ENCODE data around the gene PDE1C. TPM values are rescaled to one million over a fixed set of nuclear protein-coding genes. Genes with fewer than 3 reads are reported as not detected.

The PDE1C gene
- polyA plus RNA-seq, 1 of the 3 experiments (the other 2 are of a cell fraction) = 4.6 TPM

DNA sequence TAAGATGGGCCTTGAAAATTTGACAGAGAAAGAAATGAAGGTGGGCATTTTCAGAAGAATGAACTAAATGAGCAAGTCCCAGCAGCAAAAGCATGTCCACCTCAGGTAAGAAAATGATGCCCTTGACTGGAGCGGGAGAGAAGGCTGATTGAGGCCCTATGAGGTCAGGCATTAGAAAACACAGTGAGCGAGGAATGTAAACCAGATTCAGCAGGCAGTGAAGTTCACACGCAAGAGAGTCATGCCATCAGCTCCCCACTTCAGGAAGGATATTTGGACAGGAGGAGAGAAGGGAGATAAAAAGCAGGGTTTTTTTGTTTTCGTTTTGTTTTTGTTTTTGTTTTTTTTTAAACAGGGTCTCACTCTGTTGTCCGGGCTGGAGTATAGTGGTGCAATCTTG, 216.8 kb downstream of the PDE1C start (continued):
- no peak for TF ChIP-seq CHD2 (IDR thresholded peaks at IDR 0.05; ENCODE audit: low read length, partially characterized antibody)
- TF ChIP-seq, protein P1, sequence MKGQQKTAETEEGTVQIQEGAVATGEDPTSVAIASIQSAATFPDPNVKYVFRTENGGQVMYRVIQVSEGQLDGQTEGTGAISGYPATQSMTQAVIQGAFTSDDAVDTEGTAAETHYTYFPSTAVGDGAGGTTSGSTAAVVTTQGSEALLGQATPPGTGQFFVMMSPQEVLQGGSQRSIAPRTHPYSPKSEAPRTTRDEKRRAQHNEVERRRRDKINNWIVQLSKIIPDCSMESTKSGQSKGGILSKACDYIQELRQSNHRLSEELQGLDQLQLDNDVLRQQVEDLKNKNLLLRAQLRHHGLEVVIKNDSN (IDR thresholded peaks at IDR 0.05; ENCODE audit: borderline replicate concordance, low read depth) = no peak
- TF ChIP-seq, protein P2, sequence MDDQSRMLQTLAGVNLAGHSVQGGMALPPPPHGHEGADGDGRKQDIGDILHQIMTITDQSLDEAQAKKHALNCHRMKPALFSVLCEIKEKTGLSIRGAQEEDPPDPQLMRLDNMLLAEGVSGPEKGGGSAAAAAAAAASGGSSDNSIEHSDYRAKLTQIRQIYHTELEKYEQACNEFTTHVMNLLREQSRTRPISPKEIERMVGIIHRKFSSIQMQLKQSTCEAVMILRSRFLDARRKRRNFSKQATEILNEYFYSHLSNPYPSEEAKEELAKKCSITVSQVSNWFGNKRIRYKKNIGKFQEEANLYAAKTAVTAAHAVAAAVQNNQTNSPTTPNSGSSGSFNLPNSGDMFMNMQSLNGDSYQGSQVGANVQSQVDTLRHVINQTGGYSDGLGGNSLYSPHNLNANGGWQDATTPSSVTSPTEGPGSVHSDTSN (IDR thresholded peaks at IDR 0.05) = no peak
- TF ChIP-seq, protein P3, sequence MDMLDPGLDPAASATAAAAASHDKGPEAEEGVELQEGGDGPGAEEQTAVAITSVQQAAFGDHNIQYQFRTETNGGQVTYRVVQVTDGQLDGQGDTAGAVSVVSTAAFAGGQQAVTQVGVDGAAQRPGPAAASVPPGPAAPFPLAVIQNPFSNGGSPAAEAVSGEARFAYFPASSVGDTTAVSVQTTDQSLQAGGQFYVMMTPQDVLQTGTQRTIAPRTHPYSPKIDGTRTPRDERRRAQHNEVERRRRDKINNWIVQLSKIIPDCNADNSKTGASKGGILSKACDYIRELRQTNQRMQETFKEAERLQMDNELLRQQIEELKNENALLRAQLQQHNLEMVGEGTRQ (IDR thresholded peaks at IDR 0.05; ENCODE audit: borderline replicate concordance, low read depth, low read length) = no peak
- no peak for TF ChIP-seq SIN3A (IDR thresholded peaks at IDR 0.05; ENCODE audit: borderline replicate concordance, low read depth, low read length)
- no peak for TF ChIP-seq RCOR1 (IDR thresholded peaks at IDR 0.05; ENCODE audit: low read length)
- TF ChIP-seq FOSL2 (IDR thresholded peaks at IDR 0.05; ENCODE audit: borderline replicate concordance, low read depth) = no peak
- TF ChIP-seq FOXJ3 (CRISPR knock-in tag; IDR thresholded peaks at IDR 0.05) = no peak
- TF ChIP-seq JUND (IDR thresholded peaks at IDR 0.05) = no peak

DNA sequence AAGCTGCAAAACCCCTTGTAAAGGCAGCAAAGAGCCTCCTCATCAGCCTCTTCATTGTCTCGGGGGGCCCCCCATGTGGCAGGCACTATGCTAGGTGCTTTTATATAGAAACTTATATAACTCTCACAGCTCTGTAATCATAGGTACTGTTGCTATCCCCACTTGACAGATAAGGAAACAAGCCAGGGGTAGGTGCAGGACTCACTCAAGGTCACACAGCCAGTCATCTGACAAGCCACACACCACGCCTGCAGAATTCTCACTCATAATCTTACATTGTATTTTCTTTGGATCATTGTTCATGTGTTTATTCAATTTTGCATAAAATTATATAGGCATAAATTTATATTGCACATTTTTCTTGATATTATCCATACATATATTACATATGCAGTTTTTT, 217.7 kb downstream of the PDE1C start:
- TF ChIP-seq CHD2 (IDR thresholded peaks at IDR 0.05; ENCODE audit: low read length, partially characterized antibody) (no peak), RCOR1 (IDR thresholded peaks at IDR 0.05; ENCODE audit: low read length) (no peak), EP300 (IDR thresholded peaks at IDR 0.05; ENCODE audit: borderline replicate concordance in 1 of 2, low read depth in 1 of 2, low read length in 1 of 2) (no peak), TEAD4 (IDR thresholded peaks at IDR 0.05; ENCODE audit: borderline replicate concordance, insufficient read depth) (no peak), NRF1 (IDR thresholded peaks at IDR 0.05; ENCODE audit: low read depth, low read length) (no peak), EZH2phosphoT487 (IDR thresholded peaks at IDR 0.05; ENCODE audit: borderline replicate concordance, low read depth) (no peak), RXRA (IDR thresholded peaks at IDR 0.05; ENCODE audit: borderline replicate concordance, low read depth) (no peak), MEF2A (IDR thresholded peaks at IDR 0.05; ENCODE audit: borderline replicate concordance, low read depth) (no peak), POLR2AphosphoS5 (IDR thresholded peaks at IDR 0.05; ENCODE audit: low read depth, low read length) (no peak), GATA2 (CRISPR knock-in tag; IDR thresholded peaks at IDR 0.05) (no peak), TAF1 (IDR thresholded peaks at IDR 0.05; ENCODE audit: borderline replicate concordance, low read depth, low read length) (no peak), YY1 (IDR thresholded peaks at IDR 0.05; ENCODE audit: low read depth) (no peak)
- TF ChIP-seq, protein P4, sequence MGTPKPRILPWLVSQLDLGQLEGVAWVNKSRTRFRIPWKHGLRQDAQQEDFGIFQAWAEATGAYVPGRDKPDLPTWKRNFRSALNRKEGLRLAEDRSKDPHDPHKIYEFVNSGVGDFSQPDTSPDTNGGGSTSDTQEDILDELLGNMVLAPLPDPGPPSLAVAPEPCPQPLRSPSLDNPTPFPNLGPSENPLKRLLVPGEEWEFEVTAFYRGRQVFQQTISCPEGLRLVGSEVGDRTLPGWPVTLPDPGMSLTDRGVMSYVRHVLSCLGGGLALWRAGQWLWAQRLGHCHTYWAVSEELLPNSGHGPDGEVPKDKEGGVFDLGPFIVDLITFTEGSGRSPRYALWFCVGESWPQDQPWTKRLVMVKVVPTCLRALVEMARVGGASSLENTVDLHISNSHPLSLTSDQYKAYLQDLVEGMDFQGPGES (IDR thresholded peaks at IDR 0.05; ENCODE audit: low read depth, low read length) = no peak
- TF ChIP-seq, protein P3 (IDR thresholded peaks at IDR 0.05; ENCODE audit: borderline replicate concordance, low read depth, low read length) = no peak
- TF ChIP-seq, protein P5, sequence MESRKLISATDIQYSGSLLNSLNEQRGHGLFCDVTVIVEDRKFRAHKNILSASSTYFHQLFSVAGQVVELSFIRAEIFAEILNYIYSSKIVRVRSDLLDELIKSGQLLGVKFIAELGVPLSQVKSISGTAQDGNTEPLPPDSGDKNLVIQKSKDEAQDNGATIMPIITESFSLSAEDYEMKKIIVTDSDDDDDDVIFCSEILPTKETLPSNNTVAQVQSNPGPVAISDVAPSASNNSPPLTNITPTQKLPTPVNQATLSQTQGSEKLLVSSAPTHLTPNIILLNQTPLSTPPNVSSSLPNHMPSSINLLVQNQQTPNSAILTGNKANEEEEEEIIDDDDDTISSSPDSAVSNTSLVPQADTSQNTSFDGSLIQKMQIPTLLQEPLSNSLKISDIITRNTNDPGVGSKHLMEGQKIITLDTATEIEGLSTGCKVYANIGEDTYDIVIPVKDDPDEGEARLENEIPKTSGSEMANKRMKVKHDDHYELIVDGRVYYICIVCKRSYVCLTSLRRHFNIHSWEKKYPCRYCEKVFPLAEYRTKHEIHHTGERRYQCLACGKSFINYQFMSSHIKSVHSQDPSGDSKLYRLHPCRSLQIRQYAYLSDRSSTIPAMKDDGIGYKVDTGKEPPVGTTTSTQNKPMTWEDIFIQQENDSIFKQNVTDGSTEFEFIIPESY (IDR thresholded peaks at IDR 0.05; ENCODE audit: borderline replicate concordance, low read depth) = no peak
- H4K20me1 ChIP-seq (ENCODE audit: insufficient read depth) = no peaks in the 10 kb centered on the region
- H3K4me3 ChIP-seq (ENCODE audit: low read depth in 2 of 2, low read length in 1 of 2) = no peak overlapping the region

More for the DNA sequence above, 217.7 kb downstream of the PDE1C start:
- H3K9ac ChIP-seq = no peak overlapping the region
- H2AFZ ChIP-seq (ENCODE audit: low read depth) = no peak overlapping the region
- peaks cover 0 to 2% of the 10 kb centered on the region in 2 experiments for H3K36me3 ChIP-seq (replicated peaks in 1 of 2; ENCODE audit: control insufficient read depth in 1 of 2, insufficient read depth in 2 of 2, low read length in 1 of 2)
- no peak overlapping the region for H3K4me2 ChIP-seq
- ChIA-PET POLR2A (no interaction called here), CTCF (no interaction called here)
- no peaks in the 10 kb centered on the region for H3F3A ChIP-seq (replicated peaks; ENCODE audit: insufficient read depth)
- no peak for DNase-seq
- H3K9me2 ChIP-seq = no peaks in the 10 kb centered on the region
- H3K27ac ChIP-seq (ENCODE audit: low read depth in 2 of 2, low read length in 1 of 2) = no peak overlapping the region
- H3K4me1 ChIP-seq (ENCODE audit: control insufficient read depth in 1 of 2, insufficient read depth in 2 of 2, low read depth in 1 of 2, low read length in 1 of 2) = no peaks in the 10 kb centered on the region
- WGBS (ENCODE audit: low lambda C conversion rate) = 9% methylated on average over 2 of the region's 2 CpGs
- no peaks in the 10 kb centered on the region for H3K9me3 ChIP-seq
- H3K27me3 ChIP-seq (ENCODE audit: insufficient read depth) = no peaks in the 10 kb centered on the region
- no peaks in the 10 kb centered on the region for H3K79me2 ChIP-seq (ENCODE audit: insufficient read depth)

Data from SK-N-SH (cell line).